ENCODE results near the gene FGF1. TPM values are rescaled to one million over a fixed set of nuclear protein-coding genes. Genes with fewer than 3 reads are reported as not detected.
A peak's percentile ranks its signal among the peaks of the same experiment; 100 is the strongest.

The FGF1 gene
- total RNA-seq = 23.5 TPM

GRCh38 chr5:142685418-142686209 lies at the start of gene FGF1:
FGF1 (minus strand) TSS chr5:142686090; CDS start chr5:142614127, 71,963 bp downstream.
- H3K27me3 ChIP-seq = no peaks in the 10 kb centered on the region
- H3K9me3 ChIP-seq = no peaks in the 10 kb centered on the region
- H3K36me3 ChIP-seq = no peaks in the 10 kb centered on the region
- DNase-seq (ENCODE audit: low spot score in 2 of 2) = peak in 1 of 2 donors; percentile 68
- H3K4me1 ChIP-seq = peaks cover 3 to 17% of the 10 kb centered on the region in 2 donors
- peak within 1 kb of the TSS; percentile 73 to 78 for H3K27ac ChIP-seq
- peak within 1 kb of the TSS in 1 of 2 donors; percentile 36 for H3K4me3 ChIP-seq
- intact Hi-C loops (cut with DNase I) = loop anchor here (1.0 kb wide), 1 partner anchor 13 kb away; no protein-coding TSS in a partner anchor
- TF ChIP-seq CTCF (IDR thresholded peaks at IDR 0.05) = no peak

- H3K27me3 ChIP-seq = no peaks in the 10 kb centered on the region
- H3K27ac ChIP-seq = no peak overlapping the region
- H3K4me3 ChIP-seq = no peak overlapping the region
- H3K4me1 ChIP-seq = peaks cover 7 to 16% of the 10 kb centered on the region in 2 donors
- DNase-seq (ENCODE audit: low spot score in 2 of 2) = peak in 1 of 2 donors; percentile 7
- H3K36me3 ChIP-seq = no peaks in the 10 kb centered on the region
- intact Hi-C loops (cut with DNase I) = loop anchor here (2.0 kb wide), 1 partner anchor 19 kb away; no protein-coding TSS in a partner anchor
- H3K9me3 ChIP-seq = no peaks in the 10 kb centered on the region
- no peak for TF ChIP-seq CTCF (IDR thresholded peaks at IDR 0.05)
These were observed 41.8 kb upstream of the FGF1 start for GRCh38 chr5:142727735-142728047.

- intact Hi-C loops (cut with DNase I) = loop anchor here (2.0 kb wide), 1 partner anchor 21 kb away; no protein-coding TSS in a partner anchor
- H3K27me3 ChIP-seq = no peaks in the 10 kb centered on the region
- peaks cover 7 to 16% of the 10 kb centered on the region in 2 donors for H3K4me1 ChIP-seq
- no peaks in the 10 kb centered on the region for H3K36me3 ChIP-seq
- DNase-seq (ENCODE audit: low spot score in 2 of 2) = peak in 1 of 2 donors; percentile 8
- TF ChIP-seq CTCF (IDR thresholded peaks at IDR 0.05) = no peak
- no peak overlapping the region for H3K4me3 ChIP-seq
- H3K27ac ChIP-seq = peak overlapping the region; percentile 7 to 46
- no peaks in the 10 kb centered on the region for H3K9me3 ChIP-seq
These were observed 40.4 kb upstream of the FGF1 start for GRCh38 chr5:142726188-142726731.

- no peaks in the 10 kb centered on the region for H3K9me3 ChIP-seq
- peak in 1 of 2 donors; percentile 55 for DNase-seq (ENCODE audit: low spot score in 2 of 2)
- no peaks in the 10 kb centered on the region for H3K36me3 ChIP-seq
- intact Hi-C loops (cut with DNase I) = loop anchor here (1.0 to 2.0 kb wide), 2 partner anchors 21 to 46 kb away; no protein-coding TSS in a partner anchor
- H3K4me1 ChIP-seq = peaks cover 7 to 16% of the 10 kb centered on the region in 2 donors
- no peaks in the 10 kb centered on the region for H3K27me3 ChIP-seq
- H3K4me3 ChIP-seq = no peak overlapping the region
- H3K27ac ChIP-seq = peak overlapping the region; percentile 7 to 46
- TF ChIP-seq CTCF (IDR thresholded peaks at IDR 0.05) = no peak
These were observed 39.6 kb upstream of the FGF1 start for GRCh38 chr5:142725231-142726187.

- Histone ChIP-seq H3K27me3 (no peaks in the 10 kb centered on the region), H3K4me1 (peaks cover 7 to 16% of the 10 kb centered on the region in 2 donors), H3K36me3 (no peaks in the 10 kb centered on the region), H3K27ac (peak overlapping the region; percentile 7 to 46), H3K9me3 (no peaks in the 10 kb centered on the region), H3K4me3 (no peak overlapping the region)
- no peak for TF ChIP-seq CTCF (IDR thresholded peaks at IDR 0.05)
- DNase-seq (ENCODE audit: low spot score in 2 of 2) = peak in 1 of 2 donors; percentile 56
- intact Hi-C loops (cut with DNase I) = loop anchor here (1.0 kb wide), 1 partner anchor 46 kb away; no protein-coding TSS in a partner anchor
These were observed 38.9 kb upstream of the FGF1 start for GRCh38 chr5:142724821-142725220.

All from ascending aorta (tissue), 2 donors.